HFF-Myc (cell line): ENCODE results near the gene CRYBG2.

ENCODE experiments used
- DNase-seq: peaks from one replicate; pipeline ENCODE4 v3.0.0-alpha.2; 2011; ENCODE audit warnings: low read depth; ENCODE audit errors: extremely low read depth
- H3K4me3 ChIP-seq: replicated peaks from 2 replicates; pipeline ENCODE4 v1.5.1; 2011; ENCODE audit warnings: low read depth, mild to moderate bottlenecking, control low read depth, low read length
- CTCF ChIP-seq: IDR thresholded peaks from 2 replicates; pipeline ENCODE4 v1.5.1; 2012; ENCODE audit warnings: mild to moderate bottlenecking, low read depth, low read length, control low read depth; ENCODE audit errors: missing control alignments

The CRYBG2 gene

GRCh38 chr1:26278724-26279455 lies 75.0 kb downstream of the CRYBG2 start:
- DNase-seq, result no peak
- TF ChIP-seq CTCF, result no peak
- H3K4me3 ChIP-seq, result peak overlapping the region; percentile 69

- no peak overlapping the region for H3K4me3 ChIP-seq
- DNase-seq, result peak; percentile 63
- TF ChIP-seq CTCF, result no peak
These were observed 75.6 kb downstream of the CRYBG2 start for GRCh38 chr1:26278303-26278702.

- DNase-seq, result no peak
- TF ChIP-seq CTCF, result no peak
These were observed 76.2 kb downstream of the CRYBG2 start for GRCh38 chr1:26277719-26278118.

GRCh38 chr1:26277261-26277661 lies 76.7 kb downstream of the CRYBG2 start:
- TF ChIP-seq CTCF, result no peak
- no peak for DNase-seq
- no peak overlapping the region for H3K4me3 ChIP-seq

More at GRCh38 chr1:26277719-26278118, 76.2 kb downstream of the CRYBG2 start:
- H3K4me3 ChIP-seq, result no peak overlapping the region

- no peak for TF ChIP-seq CTCF
- no peak overlapping the region for H3K4me3 ChIP-seq
- DNase-seq, result no peak
These were observed 77.5 kb downstream of the CRYBG2 start for GRCh38 chr1:26276432-26276838.

- peak; percentile 85 for TF ChIP-seq CTCF
- no peak overlapping the region for H3K4me3 ChIP-seq
- peak; percentile 85 for DNase-seq
These were observed 78.1 kb downstream of the CRYBG2 start for GRCh38 chr1:26275580-26276431.
